Measurements from ENCODE around the gene TCERG1L. TPM values are rescaled to one million over a fixed set of nuclear protein-coding genes. Genes with fewer than 3 reads are reported as not detected.

Gene TCERG1L
- total RNA-seq, 1 donor from 2014 or later = not detected

DNA sequence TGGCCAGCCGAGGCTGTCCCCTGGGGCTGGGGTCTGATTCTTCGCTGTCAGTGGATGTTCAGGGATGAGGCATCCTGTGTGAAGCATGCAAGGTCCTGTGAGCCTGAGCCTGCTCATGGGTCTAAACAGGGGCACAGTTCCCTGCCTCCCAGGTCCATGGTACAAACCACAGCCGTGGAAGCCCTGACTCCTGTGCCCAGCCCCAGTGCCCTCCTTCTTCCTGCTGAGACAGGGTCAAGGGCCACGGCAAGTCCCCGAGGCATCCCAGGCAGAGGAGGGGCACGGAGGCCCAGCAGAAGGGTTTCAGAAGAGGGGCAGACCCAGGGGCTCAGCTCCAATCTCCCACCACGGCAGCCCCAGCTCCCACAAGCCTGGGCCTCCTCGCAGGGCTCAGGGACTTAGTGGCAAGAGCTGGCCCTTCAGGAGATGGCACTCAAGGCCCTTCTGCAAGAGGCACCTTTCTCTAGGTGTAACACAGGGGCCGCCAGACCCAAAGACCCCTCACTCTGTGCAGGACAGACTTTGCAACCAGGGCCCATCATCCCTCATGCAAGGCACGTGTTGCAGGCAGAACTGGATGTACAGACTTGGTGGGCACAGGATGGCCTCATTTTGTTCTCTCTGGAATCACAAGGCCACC lies 248.8 kb downstream of the TCERG1L start:
- Histone ChIP-seq H3K27ac (no peak overlapping the region), H3K27me3 (peaks cover 4% of the 10 kb centered on the region), H3K4me3 (no peak overlapping the region), H3K4me1 (no peaks in the 10 kb centered on the region), H3K9me3 (no peaks in the 10 kb centered on the region), H3K36me3 (no peaks in the 10 kb centered on the region)
- TF ChIP-seq CTCF (IDR thresholded peaks at IDR 0.05) = no peak
- ATAC-seq (peak; percentile 28), DNase-seq (no peak)
- intact Hi-C loops (cut with DNase I) = no loop called here

GRCh38 chr10:131061216-131061615 lies 250.3 kb downstream of the TCERG1L start:
- Histone ChIP-seq H3K9me3 (no peaks in the 10 kb centered on the region), H3K36me3 (no peaks in the 10 kb centered on the region), H3K4me1 (no peaks in the 10 kb centered on the region), H3K4me3 (no peak overlapping the region), H3K27me3 (no peaks in the 10 kb centered on the region), H3K27ac (no peak overlapping the region)
- intact Hi-C loops (cut with DNase I) = no loop called here
- ATAC-seq (no peak), DNase-seq (no peak)
- no peak for TF ChIP-seq CTCF (IDR thresholded peaks at IDR 0.05)

DNA sequence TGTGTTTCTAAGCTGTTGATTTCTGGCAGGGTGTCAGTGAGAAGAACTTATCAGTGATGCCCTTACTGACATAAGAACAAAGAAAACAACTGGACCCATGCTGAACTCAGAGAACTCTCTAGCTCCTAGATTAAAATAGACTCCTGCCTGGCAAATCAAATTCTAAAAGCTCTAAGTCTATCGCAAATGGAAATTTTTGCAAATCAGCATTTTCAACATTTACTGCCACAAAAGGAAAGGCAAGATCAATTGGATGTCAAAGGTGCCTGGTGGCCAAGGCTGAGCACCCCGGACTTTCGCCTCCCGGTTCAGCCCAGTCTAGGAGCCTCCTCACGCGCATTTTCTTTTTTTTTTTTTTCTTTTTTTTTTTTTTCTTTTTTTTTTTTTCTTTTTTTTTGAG lies 251.6 kb downstream of the TCERG1L start:
- Histone ChIP-seq H3K4me3 (no peak overlapping the region), H3K4me1 (no peaks in the 10 kb centered on the region), H3K9me3 (no peaks in the 10 kb centered on the region), H3K27me3 (no peaks in the 10 kb centered on the region), H3K36me3 (no peaks in the 10 kb centered on the region), H3K27ac (no peak overlapping the region)
- no peak for ATAC-seq
- no peak for DNase-seq
- no peak for TF ChIP-seq CTCF (IDR thresholded peaks at IDR 0.05)
- intact Hi-C loops (cut with DNase I) = no loop called here

DNA sequence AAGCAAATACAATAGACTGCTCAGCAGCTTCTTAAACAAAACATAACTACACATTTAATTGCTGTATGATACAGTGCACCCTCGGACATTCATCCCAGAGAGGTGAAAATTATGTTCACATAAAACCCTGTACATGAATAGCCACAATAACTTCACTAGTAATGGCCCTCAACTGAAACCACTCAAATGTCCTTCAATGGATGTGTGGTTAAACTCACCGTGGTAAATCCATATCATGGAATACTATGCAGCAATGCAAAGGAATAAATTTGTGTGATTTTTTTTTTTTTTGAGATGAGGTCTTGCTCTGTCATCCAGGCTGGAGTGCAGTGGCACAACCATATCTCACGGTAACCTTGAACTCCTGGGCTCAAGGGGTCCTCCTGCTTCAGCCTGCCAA lies 252.7 kb downstream of the TCERG1L start:
- Histone ChIP-seq H3K36me3 (no peaks in the 10 kb centered on the region), H3K4me1 (no peaks in the 10 kb centered on the region), H3K27me3 (no peaks in the 10 kb centered on the region), H3K9me3 (no peaks in the 10 kb centered on the region), H3K27ac (no peak overlapping the region), H3K4me3 (no peak overlapping the region)
- no peak for TF ChIP-seq CTCF (IDR thresholded peaks at IDR 0.05)
- no peak for DNase-seq
- ATAC-seq = no peak
- intact Hi-C loops (cut with DNase I) = no loop called here

DNA sequence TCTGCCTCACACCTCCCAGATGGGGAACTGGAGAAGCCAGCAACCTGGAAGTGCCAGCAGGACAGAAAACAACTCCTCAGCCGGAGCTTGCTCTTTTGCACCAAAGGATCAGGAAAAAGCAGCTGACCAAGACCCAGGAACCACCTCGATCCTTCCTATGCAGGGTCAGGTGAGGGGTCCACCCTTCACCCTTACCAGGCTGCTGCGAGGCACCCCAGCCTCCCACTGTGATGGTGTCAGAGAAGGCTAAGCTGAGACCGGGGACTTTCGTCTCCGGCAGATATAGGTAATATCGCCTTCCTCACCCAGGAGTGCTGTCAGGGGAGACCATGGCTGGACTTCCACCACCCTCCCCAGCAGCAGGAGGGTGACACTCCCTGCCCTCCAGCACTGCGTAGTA lies 254.7 kb downstream of the TCERG1L start:
- no peak overlapping the region for H3K4me3 ChIP-seq
- no peak overlapping the region for H3K27ac ChIP-seq
- H3K27me3 ChIP-seq = no peaks in the 10 kb centered on the region
- no peaks in the 10 kb centered on the region for H3K36me3 ChIP-seq
- no peaks in the 10 kb centered on the region for H3K9me3 ChIP-seq
- intact Hi-C loops (cut with DNase I) = no loop called here
- TF ChIP-seq CTCF (IDR thresholded peaks at IDR 0.05) = no peak
- ATAC-seq (no peak), DNase-seq (peak; percentile 26)
- no peaks in the 10 kb centered on the region for H3K4me1 ChIP-seq

DNA sequence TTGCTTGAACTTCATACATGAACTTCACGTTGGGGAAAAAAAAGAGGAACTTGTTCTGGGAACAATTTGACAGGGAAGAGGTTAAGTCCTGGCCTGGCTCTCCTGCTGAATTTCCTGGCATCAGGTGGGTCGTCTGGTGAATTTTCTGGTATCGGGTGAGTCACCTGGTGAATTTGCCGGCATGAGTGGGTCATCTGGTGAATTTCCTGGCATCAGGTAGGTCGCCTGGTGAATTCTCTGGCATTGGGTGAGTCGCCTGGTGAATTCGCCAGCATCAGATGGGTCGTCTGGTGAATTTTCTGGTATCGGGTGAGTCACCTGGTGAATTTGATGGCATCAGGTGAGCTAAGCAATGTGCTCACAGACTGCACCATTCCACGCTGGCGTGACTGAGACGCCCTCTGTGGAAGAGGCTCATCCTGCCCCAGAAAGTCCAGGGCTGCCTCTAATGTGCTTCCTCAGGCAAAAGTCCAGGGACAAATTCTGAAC lies 255.4 kb downstream of the TCERG1L start:
- no peak overlapping the region for H3K27ac ChIP-seq
- H3K4me1 ChIP-seq = no peaks in the 10 kb centered on the region
- intact Hi-C loops (cut with DNase I) = no loop called here
- no peaks in the 10 kb centered on the region for H3K9me3 ChIP-seq
- H3K27me3 ChIP-seq = no peaks in the 10 kb centered on the region
- ATAC-seq (no peak), DNase-seq (peak; percentile 23)
- no peak for TF ChIP-seq CTCF (IDR thresholded peaks at IDR 0.05)
- no peak overlapping the region for H3K4me3 ChIP-seq
- no peaks in the 10 kb centered on the region for H3K36me3 ChIP-seq

Measured in upper lobe of right lung (tissue), 1 donor.